Fibroblast of the aortic adventitia (primary cell): ENCODE results near the gene CPA4. TPM values are rescaled to one million over a fixed set of nuclear protein-coding genes. Genes with fewer than 3 reads are reported as not detected.

Source experiments
- DNase-seq: peaks from one replicate; pipeline ENCODE4 v3.0.0-alpha.2; 2010; ENCODE audit warnings: low read depth
- H3K4me3 ChIP-seq: 2 replicates; pipeline ENCODE4 v1.5.1; 2011; ENCODE audit warnings: low read depth, mild to moderate bottlenecking, control low read depth, low read length, moderate library complexity
- total RNA-seq: library from RNA; depleted of rRNA; stranded (reverse); fragments of >200 nt; gene quantifications from 2 replicates; pipeline ENCODE4 v1.2.3, GENCODE V29; 2012; ENCODE audit warnings: low replicate concordance
- TF ChIP-seq, protein P1 (sequence below): IDR thresholded peaks from 2 replicates; pipeline ENCODE4 v1.5.1; 2011; ENCODE audit warnings: mild to moderate bottlenecking, low read length, control low read depth, inconsistent platforms; ENCODE audit not compliant: insufficient read depth

CPA4 gene
- total RNA-seq, 1 donor, result 7.7 TPM

DNA sequence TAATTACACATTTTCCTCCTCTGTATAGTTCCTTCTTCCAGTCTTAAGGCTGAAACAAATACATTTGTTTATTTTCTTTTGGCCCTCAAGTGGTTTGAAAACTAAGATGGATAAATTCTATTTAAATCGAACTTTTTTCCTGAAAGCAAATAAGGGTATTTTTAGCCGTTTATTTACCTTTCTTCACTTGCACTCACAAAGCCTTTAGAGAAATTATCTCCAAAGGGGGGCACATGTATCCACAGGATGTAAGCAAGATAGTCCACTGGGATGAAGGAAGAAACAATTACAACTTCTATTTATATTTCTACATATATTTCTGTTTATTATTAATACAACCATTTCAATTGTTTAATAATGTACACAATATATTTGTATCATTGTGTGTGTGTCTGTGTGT is 10.2 kb downstream of the CPA4 start:
- TF ChIP-seq, protein P1, sequence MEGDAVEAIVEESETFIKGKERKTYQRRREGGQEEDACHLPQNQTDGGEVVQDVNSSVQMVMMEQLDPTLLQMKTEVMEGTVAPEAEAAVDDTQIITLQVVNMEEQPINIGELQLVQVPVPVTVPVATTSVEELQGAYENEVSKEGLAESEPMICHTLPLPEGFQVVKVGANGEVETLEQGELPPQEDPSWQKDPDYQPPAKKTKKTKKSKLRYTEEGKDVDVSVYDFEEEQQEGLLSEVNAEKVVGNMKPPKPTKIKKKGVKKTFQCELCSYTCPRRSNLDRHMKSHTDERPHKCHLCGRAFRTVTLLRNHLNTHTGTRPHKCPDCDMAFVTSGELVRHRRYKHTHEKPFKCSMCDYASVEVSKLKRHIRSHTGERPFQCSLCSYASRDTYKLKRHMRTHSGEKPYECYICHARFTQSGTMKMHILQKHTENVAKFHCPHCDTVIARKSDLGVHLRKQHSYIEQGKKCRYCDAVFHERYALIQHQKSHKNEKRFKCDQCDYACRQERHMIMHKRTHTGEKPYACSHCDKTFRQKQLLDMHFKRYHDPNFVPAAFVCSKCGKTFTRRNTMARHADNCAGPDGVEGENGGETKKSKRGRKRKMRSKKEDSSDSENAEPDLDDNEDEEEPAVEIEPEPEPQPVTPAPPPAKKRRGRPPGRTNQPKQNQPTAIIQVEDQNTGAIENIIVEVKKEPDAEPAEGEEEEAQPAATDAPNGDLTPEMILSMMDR, result no peak
- no peak overlapping the region for H3K4me3 ChIP-seq
- no peak for DNase-seq

DNA sequence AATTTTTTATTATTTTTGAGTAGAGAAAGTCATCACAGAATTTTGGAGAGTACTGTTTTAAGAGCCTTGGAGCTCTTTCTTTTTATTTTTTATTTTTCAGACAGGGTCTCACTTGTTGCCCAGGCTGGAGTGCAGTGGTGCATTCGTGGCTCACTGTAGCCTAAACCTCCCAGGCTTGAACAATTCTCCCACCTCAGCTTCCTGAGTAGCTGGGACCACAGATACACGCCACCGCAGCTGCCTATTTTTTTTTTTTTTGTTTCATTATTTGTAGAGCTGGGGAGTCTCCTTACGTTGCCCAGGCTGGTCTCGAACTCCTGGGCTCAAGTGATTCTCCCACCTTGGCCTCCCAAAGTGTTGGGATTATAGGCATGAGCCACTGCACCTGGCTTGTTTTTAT is 10.6 kb downstream of the CPA4 start:
- TF ChIP-seq, protein P1, result no peak

DNA sequence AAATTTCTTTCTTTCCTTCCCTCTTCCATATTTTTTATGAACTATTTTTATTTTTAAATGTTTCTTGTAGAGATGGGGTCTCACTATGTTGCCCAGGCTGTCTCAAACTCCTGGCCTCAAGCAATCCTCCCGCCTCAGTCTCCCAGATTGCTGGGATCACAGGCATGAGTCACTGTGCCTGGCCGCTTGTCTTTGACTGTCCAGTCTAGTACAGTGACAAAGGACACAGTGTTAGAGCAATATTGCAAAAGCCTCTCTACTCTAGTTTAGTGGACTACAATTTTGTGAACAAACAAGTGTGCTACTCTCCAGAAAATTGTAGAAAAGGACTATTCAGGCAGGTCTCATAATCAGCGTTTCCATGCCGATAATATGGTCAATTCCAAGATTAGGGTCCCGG is 11.0 kb downstream of the CPA4 start:
- no peak for DNase-seq
- TF ChIP-seq, protein P1, result no peak
- H3K4me3 ChIP-seq, result no peak overlapping the region

More for the DNA sequence above, 10.6 kb downstream of the CPA4 start:
- DNase-seq, result no peak
- no peak overlapping the region for H3K4me3 ChIP-seq

DNA sequence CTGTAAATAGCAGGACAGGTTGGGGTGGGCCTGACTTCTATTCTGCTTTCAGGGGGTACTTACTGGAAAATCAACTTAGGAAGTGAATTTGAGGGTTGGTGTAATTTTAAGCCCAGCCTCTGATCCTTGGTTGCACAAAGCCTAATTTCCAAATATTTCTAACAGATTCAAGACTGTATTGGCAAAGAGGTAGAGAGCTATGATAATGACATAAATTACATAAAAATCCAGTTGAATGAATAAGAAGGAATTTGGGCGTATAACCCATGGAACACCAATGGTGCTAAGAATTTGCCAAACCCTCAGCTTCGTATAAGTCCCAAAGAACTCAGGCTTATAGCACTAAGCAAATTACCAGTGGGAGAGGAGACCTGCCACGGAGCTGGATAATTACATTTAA is 11.9 kb downstream of the CPA4 start:
- no peak overlapping the region for H3K4me3 ChIP-seq
- TF ChIP-seq, protein P1, result no peak

DNA sequence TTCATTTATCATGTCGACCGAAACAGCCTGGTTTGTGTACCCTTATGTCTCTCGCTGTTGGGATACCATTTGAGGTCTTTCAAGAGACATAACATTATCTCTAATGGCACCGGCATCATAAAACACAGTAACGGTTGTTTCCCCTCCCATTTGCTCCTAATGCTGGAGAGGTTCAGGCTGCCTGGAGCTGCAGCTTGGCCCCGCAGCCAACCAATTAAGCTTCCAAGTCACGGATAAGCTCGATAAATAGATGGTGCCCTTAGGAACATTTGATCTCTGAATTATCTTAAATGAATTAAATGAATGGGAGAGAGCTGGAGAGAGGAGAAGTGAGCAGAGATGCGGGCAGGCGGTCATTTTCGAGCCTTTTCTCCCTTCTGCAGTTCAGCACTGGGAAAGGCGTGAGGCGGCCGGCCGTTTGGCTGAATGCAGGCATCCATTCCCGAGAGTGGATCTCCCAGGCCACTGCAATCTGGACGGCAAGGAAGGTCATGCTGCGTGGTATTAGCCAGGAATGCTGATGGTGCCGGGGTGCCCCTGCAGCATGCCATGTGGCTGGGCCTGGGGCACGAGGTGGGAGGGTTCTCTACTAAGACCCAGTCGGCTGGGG is 12.6 kb downstream of the CPA4 start:
- TF ChIP-seq, protein P1, result no peak
- H3K4me3 ChIP-seq, result no peak overlapping the region
- DNase-seq, result no peak

More for the DNA sequence above, 11.9 kb downstream of the CPA4 start:
- no peak for DNase-seq

DNA sequence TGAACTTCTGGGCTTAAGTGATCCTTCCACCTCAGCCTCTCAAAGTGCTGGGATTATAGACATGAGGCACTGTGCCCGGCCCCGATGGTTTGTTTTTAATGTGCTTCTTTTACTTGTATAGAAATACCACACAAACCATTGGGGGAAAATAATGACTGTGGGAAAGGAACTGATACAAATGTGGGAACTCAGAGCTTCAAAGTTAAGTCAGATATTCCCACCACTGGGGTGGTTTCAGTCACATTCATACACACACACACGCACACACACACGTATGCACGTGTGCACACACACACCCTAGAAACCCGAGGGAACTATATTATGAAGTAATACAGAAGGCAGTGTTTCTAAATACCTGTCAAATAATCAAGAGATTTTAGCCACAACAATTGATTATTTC is 17.0 kb downstream of the CPA4 start:
- no peak overlapping the region for H3K4me3 ChIP-seq
- DNase-seq, result no peak
- TF ChIP-seq, protein P1, result no peak

DNA sequence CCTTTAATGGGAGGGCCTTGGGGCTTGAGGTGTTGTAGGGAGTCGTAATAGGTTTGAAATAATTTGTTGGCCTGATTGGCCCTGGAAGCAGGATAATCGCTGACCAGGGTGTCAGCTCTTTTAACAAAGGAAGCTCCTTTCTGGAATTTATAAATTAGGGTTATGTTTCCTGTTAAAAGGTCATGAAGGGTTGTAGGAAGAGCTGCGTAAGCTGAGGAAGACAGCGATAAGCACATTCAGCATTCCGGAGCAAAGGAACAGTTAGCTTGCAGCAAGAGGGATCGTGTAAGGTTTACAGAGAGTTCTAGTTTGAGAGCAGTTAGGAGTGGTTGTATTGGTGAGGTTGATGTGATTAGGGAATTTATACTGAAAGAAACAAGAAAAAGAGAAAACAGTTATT is 21.3 kb downstream of the CPA4 start:
- TF ChIP-seq, protein P1, result no peak
- no peak overlapping the region for H3K4me3 ChIP-seq
- DNase-seq, result no peak
